ENCODE results near the gene EYA4.

The EYA4 gene

GRCh38 chr6:133348846-133349245, 107.7 kb downstream of the EYA4 start:
- WGBS, 2 experiments (ENCODE audit: insufficient coverage in 2 of 2), result 80 to 87% methylated on average over 2 to 3 of the region's 3 CpGs
- H3K4me1 ChIP-seq (ENCODE audit: control insufficient read depth, insufficient read depth, low read length, poor library complexity, severe bottlenecking), result no peaks in the 10 kb centered on the region
- no peak overlapping the region for H3K27ac ChIP-seq (ENCODE audit: low read depth, low read length, severe bottlenecking)
- no peaks in the 10 kb centered on the region for H3K36me3 ChIP-seq (ENCODE audit: control insufficient read depth, insufficient read depth, low read length)
- H3K9me3 ChIP-seq (ENCODE audit: control insufficient read depth, low read length), result no peaks in the 10 kb centered on the region
- H3K4me3 ChIP-seq (ENCODE audit: extremely low read depth, insufficient read depth, low read length, poor library complexity, severe bottlenecking), result no peak overlapping the region

GRCh38 chr6:133350928-133351327, 109.8 kb downstream of the EYA4 start:
- no peaks in the 10 kb centered on the region for H3K4me1 ChIP-seq (ENCODE audit: control insufficient read depth, insufficient read depth, low read length, poor library complexity, severe bottlenecking)
- no peak overlapping the region for H3K4me3 ChIP-seq (ENCODE audit: extremely low read depth, insufficient read depth, low read length, poor library complexity, severe bottlenecking)
- H3K36me3 ChIP-seq (ENCODE audit: control insufficient read depth, insufficient read depth, low read length), result no peaks in the 10 kb centered on the region
- no peak overlapping the region for H3K27ac ChIP-seq (ENCODE audit: low read depth, low read length, severe bottlenecking)
- WGBS, 2 experiments (ENCODE audit: insufficient coverage in 2 of 2), result 92% methylated on average over 2 of the region's 2 CpGs; no CpG with 5 or more reads in 1 of the 2 experiments
- no peaks in the 10 kb centered on the region for H3K9me3 ChIP-seq (ENCODE audit: control insufficient read depth, low read length)

- WGBS, 2 experiments (ENCODE audit: insufficient coverage in 2 of 2), result no CpG with 5 or more reads among the region's 1 CpG
- no peak overlapping the region for H3K4me3 ChIP-seq (ENCODE audit: extremely low read depth, insufficient read depth, low read length, poor library complexity, severe bottlenecking)
These were observed 110.9 kb downstream of the EYA4 start for GRCh38 chr6:133352046-133352445.

GRCh38 chr6:133353061-133353460, 111.9 kb downstream of the EYA4 start:
- Histone ChIP-seq H3K27ac (ENCODE audit: low read depth, low read length, severe bottlenecking) (no peak overlapping the region), H3K9me3 (ENCODE audit: control insufficient read depth, low read length) (no peaks in the 10 kb centered on the region), H3K4me1 (ENCODE audit: control insufficient read depth, insufficient read depth, low read length, poor library complexity, severe bottlenecking) (no peaks in the 10 kb centered on the region), H3K4me3 (ENCODE audit: extremely low read depth, insufficient read depth, low read length, poor library complexity, severe bottlenecking) (no peak overlapping the region), H3K36me3 (ENCODE audit: control insufficient read depth, insufficient read depth, low read length) (no peaks in the 10 kb centered on the region)
- 80 to 100% methylated on average over 1 of the region's 1 CpG for whole genome bisulfite sequencing, 2 experiments (ENCODE audit: insufficient coverage in 2 of 2)

More at GRCh38 chr6:133352046-133352445, 110.9 kb downstream of the EYA4 start:
- H3K27ac ChIP-seq (ENCODE audit: low read depth, low read length, severe bottlenecking), result no peak overlapping the region
- no peaks in the 10 kb centered on the region for H3K9me3 ChIP-seq (ENCODE audit: control insufficient read depth, low read length)
- H3K36me3 ChIP-seq (ENCODE audit: control insufficient read depth, insufficient read depth, low read length), result no peaks in the 10 kb centered on the region
- H3K4me1 ChIP-seq (ENCODE audit: control insufficient read depth, insufficient read depth, low read length, poor library complexity, severe bottlenecking), result no peaks in the 10 kb centered on the region

- 100% methylated on average over 1 to 2 of the region's 3 CpGs for WGBS, 2 experiments (ENCODE audit: insufficient coverage in 2 of 2)
- no peak overlapping the region for H3K27ac ChIP-seq (ENCODE audit: low read depth, low read length, severe bottlenecking)
These were observed 114.8 kb downstream of the EYA4 start for GRCh38 chr6:133355922-133356321.

GRCh38 chr6:133358574-133359150, 117.5 kb downstream of the EYA4 start:
- Histone ChIP-seq H3K9me3 (ENCODE audit: control insufficient read depth, low read length) (no peaks in the 10 kb centered on the region), H3K4me1 (ENCODE audit: control insufficient read depth, insufficient read depth, low read length, poor library complexity, severe bottlenecking) (peaks cover 5% of the 10 kb centered on the region), H3K4me3 (ENCODE audit: extremely low read depth, insufficient read depth, low read length, poor library complexity, severe bottlenecking) (no peak overlapping the region), H3K36me3 (ENCODE audit: control insufficient read depth, insufficient read depth, low read length) (no peaks in the 10 kb centered on the region), H3K27ac (ENCODE audit: low read depth, low read length, severe bottlenecking) (no peak overlapping the region)
- 74 to 82% methylated on average over 3 of the region's 5 CpGs for WGBS, 2 experiments (ENCODE audit: insufficient coverage in 2 of 2)

More at GRCh38 chr6:133355922-133356321, 114.8 kb downstream of the EYA4 start:
- H3K9me3 ChIP-seq (ENCODE audit: control insufficient read depth, low read length), result no peaks in the 10 kb centered on the region
- H3K4me3 ChIP-seq (ENCODE audit: extremely low read depth, insufficient read depth, low read length, poor library complexity, severe bottlenecking), result no peak overlapping the region
- no peaks in the 10 kb centered on the region for H3K36me3 ChIP-seq (ENCODE audit: control insufficient read depth, insufficient read depth, low read length)
- H3K4me1 ChIP-seq (ENCODE audit: control insufficient read depth, insufficient read depth, low read length, poor library complexity, severe bottlenecking), result peaks cover 5% of the 10 kb centered on the region

GRCh38 chr6:133359256-133359655, 118.1 kb downstream of the EYA4 start:
- Histone ChIP-seq H3K4me1 (ENCODE audit: control insufficient read depth, insufficient read depth, low read length, poor library complexity, severe bottlenecking) (peaks cover 5% of the 10 kb centered on the region), H3K4me3 (ENCODE audit: extremely low read depth, insufficient read depth, low read length, poor library complexity, severe bottlenecking) (no peak overlapping the region), H3K9me3 (ENCODE audit: control insufficient read depth, low read length) (no peaks in the 10 kb centered on the region), H3K27ac (ENCODE audit: low read depth, low read length, severe bottlenecking) (no peak overlapping the region), H3K36me3 (ENCODE audit: control insufficient read depth, insufficient read depth, low read length) (no peaks in the 10 kb centered on the region)
- 100% methylated on average over 1 of the region's 1 CpG; no CpG with 5 or more reads in 1 of the 2 experiments for WGBS, 2 experiments (ENCODE audit: insufficient coverage in 2 of 2)

- H3K4me3 ChIP-seq (ENCODE audit: extremely low read depth, insufficient read depth, low read length, poor library complexity, severe bottlenecking), result no peak overlapping the region
- no peaks in the 10 kb centered on the region for H3K36me3 ChIP-seq (ENCODE audit: control insufficient read depth, insufficient read depth, low read length)
- H3K27ac ChIP-seq (ENCODE audit: low read depth, low read length, severe bottlenecking), result no peak overlapping the region
- no CpG with 5 or more reads among the region's 1 CpG for WGBS, 2 experiments (ENCODE audit: insufficient coverage in 2 of 2)
- H3K9me3 ChIP-seq (ENCODE audit: control insufficient read depth, low read length), result no peaks in the 10 kb centered on the region
- peaks cover 5% of the 10 kb centered on the region for H3K4me1 ChIP-seq (ENCODE audit: control insufficient read depth, insufficient read depth, low read length, poor library complexity, severe bottlenecking)
These were observed 118.6 kb downstream of the EYA4 start for GRCh38 chr6:133359760-133360159.

GRCh38 chr6:133360194-133360593, 119.0 kb downstream of the EYA4 start:
- H3K4me3 ChIP-seq (ENCODE audit: extremely low read depth, insufficient read depth, low read length, poor library complexity, severe bottlenecking), result no peak overlapping the region
- 88 to 93% methylated on average over 3 of the region's 5 CpGs for WGBS, 2 experiments (ENCODE audit: insufficient coverage in 2 of 2)
- peaks cover 5% of the 10 kb centered on the region for H3K4me1 ChIP-seq (ENCODE audit: control insufficient read depth, insufficient read depth, low read length, poor library complexity, severe bottlenecking)
- H3K36me3 ChIP-seq (ENCODE audit: control insufficient read depth, insufficient read depth, low read length), result no peaks in the 10 kb centered on the region
- H3K9me3 ChIP-seq (ENCODE audit: control insufficient read depth, low read length), result no peaks in the 10 kb centered on the region
- no peak overlapping the region for H3K27ac ChIP-seq (ENCODE audit: low read depth, low read length, severe bottlenecking)

GRCh38 chr6:133362813-133363212, 121.7 kb downstream of the EYA4 start:
- no peak overlapping the region for H3K27ac ChIP-seq (ENCODE audit: low read depth, low read length, severe bottlenecking)
- no peaks in the 10 kb centered on the region for H3K36me3 ChIP-seq (ENCODE audit: control insufficient read depth, insufficient read depth, low read length)
- 93 to 100% methylated on average over 2 of the region's 4 CpGs for WGBS, 2 experiments (ENCODE audit: insufficient coverage in 2 of 2)
- no peak overlapping the region for H3K4me3 ChIP-seq (ENCODE audit: extremely low read depth, insufficient read depth, low read length, poor library complexity, severe bottlenecking)
- H3K4me1 ChIP-seq (ENCODE audit: control insufficient read depth, insufficient read depth, low read length, poor library complexity, severe bottlenecking), result peaks cover 5% of the 10 kb centered on the region
- H3K9me3 ChIP-seq (ENCODE audit: control insufficient read depth, low read length), result no peaks in the 10 kb centered on the region

GRCh38 chr6:133368664-133369063, 127.5 kb downstream of the EYA4 start:
- WGBS, 2 experiments (ENCODE audit: insufficient coverage in 2 of 2), result 74 to 100% methylated on average over 3 to 4 of the region's 5 CpGs
- H3K36me3 ChIP-seq (ENCODE audit: control insufficient read depth, insufficient read depth, low read length), result no peaks in the 10 kb centered on the region

More at GRCh38 chr6:133368664-133369063, 127.5 kb downstream of the EYA4 start:
- no peak overlapping the region for H3K4me3 ChIP-seq (ENCODE audit: extremely low read depth, insufficient read depth, low read length, poor library complexity, severe bottlenecking)
- H3K4me1 ChIP-seq (ENCODE audit: control insufficient read depth, insufficient read depth, low read length, poor library complexity, severe bottlenecking), result no peaks in the 10 kb centered on the region
- no peak overlapping the region for H3K27ac ChIP-seq (ENCODE audit: low read depth, low read length, severe bottlenecking)
- H3K9me3 ChIP-seq (ENCODE audit: control insufficient read depth, low read length), result no peaks in the 10 kb centered on the region
